Measurements from ENCODE around the gene PPP2R5C.

The PPP2R5C gene

DNA sequence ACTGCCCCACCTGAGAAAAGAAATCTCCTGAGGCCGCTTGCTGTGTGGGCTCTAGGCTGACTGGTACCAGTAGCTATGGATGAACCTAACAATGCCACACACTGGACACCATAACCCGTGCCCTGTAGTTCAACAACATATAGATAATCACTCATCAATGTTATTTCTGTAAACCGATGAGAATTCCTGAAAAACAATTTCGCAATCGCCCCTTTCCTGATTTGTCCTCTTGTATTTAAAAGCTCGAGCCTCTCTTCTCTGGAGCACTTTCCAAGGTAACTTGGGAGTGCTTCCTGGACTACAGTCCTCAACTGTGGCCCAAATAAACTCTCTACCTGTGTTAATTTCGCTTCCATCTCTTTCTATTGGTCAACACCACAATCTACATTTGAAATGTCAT is 26.1 kb upstream of the PPP2R5C start:
- Histone ChIP-seq H3K36me3 (ENCODE audit: insufficient read depth) (no peaks in the 10 kb centered on the region), H2AFZ (ENCODE audit: low read depth) (no peak overlapping the region), H3K4me3 (IDR thresholded peaks at IDR 0.05; ENCODE audit: insufficient read depth, low read depth, low read length) (no peak overlapping the region), H3K4me1 (ENCODE audit: low read depth, poor library complexity, severe bottlenecking) (no peaks in the 10 kb centered on the region), H3K27ac (no peak overlapping the region), H3K9ac (no peak overlapping the region), H3K27me3 (ENCODE audit: insufficient read depth, low read depth) (no peaks in the 10 kb centered on the region), H3K79me2 (ENCODE audit: insufficient read depth, low read depth) (no peaks in the 10 kb centered on the region), H3K4me2 (no peak overlapping the region), H4K20me1 (ENCODE audit: insufficient read depth) (no peaks in the 10 kb centered on the region)
- no peak for TF ChIP-seq CTCF (conservative IDR thresholded peaks at IDR 0.05; ENCODE audit: low read depth, low read length)

DNA sequence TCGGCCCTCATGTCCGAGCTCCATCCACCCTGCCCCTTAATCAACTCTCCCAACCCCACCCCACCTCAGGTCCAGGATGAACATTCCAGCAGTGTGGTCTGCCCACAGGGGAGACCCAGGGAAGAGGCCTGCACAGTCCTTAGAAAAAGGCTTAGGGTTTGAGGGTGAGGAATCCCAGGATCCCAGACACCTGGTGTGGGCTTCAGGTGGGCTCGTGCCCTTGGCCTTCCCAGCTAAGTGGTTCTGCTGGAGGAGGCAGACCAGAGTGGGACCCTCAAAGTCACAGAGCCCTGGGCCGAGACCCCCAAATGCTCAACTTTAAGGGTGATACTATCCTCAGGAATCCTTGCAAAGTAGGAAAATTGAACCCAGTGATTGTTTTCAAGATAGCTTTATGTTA is 25.4 kb upstream of the PPP2R5C start:
- no peak overlapping the region for H2AFZ ChIP-seq (ENCODE audit: low read depth)
- no peaks in the 10 kb centered on the region for H3K4me1 ChIP-seq (ENCODE audit: low read depth, poor library complexity, severe bottlenecking)
- H3K79me2 ChIP-seq (ENCODE audit: insufficient read depth, low read depth) = no peaks in the 10 kb centered on the region
- TF ChIP-seq CTCF (conservative IDR thresholded peaks at IDR 0.05; ENCODE audit: low read depth, low read length) = no peak
- H3K27ac ChIP-seq = no peak overlapping the region
- no peaks in the 10 kb centered on the region for H4K20me1 ChIP-seq (ENCODE audit: insufficient read depth)
- H3K36me3 ChIP-seq (ENCODE audit: insufficient read depth) = no peaks in the 10 kb centered on the region
- H3K27me3 ChIP-seq (ENCODE audit: insufficient read depth, low read depth) = no peaks in the 10 kb centered on the region
- H3K9ac ChIP-seq = no peak overlapping the region
- no peak overlapping the region for H3K4me3 ChIP-seq (IDR thresholded peaks at IDR 0.05; ENCODE audit: insufficient read depth, low read depth, low read length)
- no peak overlapping the region for H3K4me2 ChIP-seq

DNA sequence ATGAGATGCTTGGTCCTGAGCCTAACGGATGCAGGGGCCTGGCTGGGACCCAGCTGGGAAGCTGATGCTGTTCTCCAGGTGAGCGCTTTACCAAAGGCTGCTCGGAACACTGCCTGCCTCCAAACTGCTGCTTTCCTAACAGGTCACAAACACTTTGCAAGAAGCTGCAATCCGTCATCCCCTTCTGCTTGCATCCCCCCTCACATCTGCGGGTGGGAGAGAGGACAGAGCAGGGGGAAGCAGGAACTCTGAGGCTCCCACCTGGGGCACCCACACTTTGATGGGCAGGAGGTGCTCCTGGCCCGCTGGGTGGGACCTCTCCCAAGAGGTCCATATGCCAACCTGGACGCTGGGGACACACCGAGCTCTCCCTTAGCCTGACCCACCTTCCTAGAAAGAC is 24.9 kb upstream of the PPP2R5C start:
- no peaks in the 10 kb centered on the region for H3K79me2 ChIP-seq (ENCODE audit: insufficient read depth, low read depth)
- H3K36me3 ChIP-seq (ENCODE audit: insufficient read depth) = no peaks in the 10 kb centered on the region
- H2AFZ ChIP-seq (ENCODE audit: low read depth) = no peak overlapping the region
- H3K4me3 ChIP-seq (IDR thresholded peaks at IDR 0.05; ENCODE audit: insufficient read depth, low read depth, low read length) = no peak overlapping the region
- no peak overlapping the region for H3K4me2 ChIP-seq
- H3K9ac ChIP-seq = no peak overlapping the region
- no peaks in the 10 kb centered on the region for H4K20me1 ChIP-seq (ENCODE audit: insufficient read depth)
- H3K27me3 ChIP-seq (ENCODE audit: insufficient read depth, low read depth) = no peaks in the 10 kb centered on the region
- TF ChIP-seq CTCF (conservative IDR thresholded peaks at IDR 0.05; ENCODE audit: low read depth, low read length) = no peak
- no peak overlapping the region for H3K27ac ChIP-seq
- H3K4me1 ChIP-seq (ENCODE audit: low read depth, poor library complexity, severe bottlenecking) = no peaks in the 10 kb centered on the region

DNA sequence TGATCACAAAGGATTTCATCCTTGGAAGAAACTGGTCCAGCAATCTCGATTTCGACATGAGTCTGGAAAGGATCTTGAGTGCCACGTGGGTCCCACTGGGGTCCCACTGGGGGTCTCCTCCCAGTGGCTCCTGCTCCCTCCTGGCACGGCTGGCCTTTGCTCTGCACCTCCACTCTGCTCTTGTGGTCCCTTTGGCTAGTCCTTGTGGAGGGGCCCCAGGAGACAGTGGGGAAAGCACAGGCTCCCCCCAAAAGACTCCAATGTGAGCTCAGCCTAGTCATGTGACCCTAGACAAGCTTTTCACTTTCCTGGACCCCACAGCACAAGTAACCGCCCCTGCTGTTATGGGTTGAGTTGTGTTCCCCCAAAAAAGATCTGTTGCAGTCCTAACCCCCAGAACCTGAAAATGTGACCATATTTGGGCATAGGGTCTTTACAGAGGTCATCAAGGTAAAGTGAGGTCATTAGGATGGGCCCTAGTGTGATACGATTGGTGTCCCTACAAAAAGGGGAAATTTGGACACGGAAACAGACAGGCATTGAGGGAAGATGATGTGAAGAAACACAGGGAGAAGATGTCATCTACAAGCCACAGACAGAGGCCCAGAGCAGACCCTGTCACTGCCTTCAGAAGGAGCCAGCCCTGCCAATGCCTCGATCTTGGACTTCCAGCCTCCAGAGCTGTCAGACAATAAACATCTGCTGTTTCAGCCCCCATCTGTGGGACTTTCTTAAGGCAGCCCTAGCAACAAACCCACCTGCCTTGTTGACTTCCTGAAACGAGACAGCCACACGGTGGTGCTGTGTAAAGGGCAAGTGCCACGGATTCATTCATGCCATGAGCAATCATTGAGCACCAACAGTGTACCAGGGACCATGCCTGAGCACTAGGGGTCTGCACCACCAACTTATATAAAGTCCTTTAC is 23.8 kb upstream of the PPP2R5C start:
- H3K27ac ChIP-seq = no peak overlapping the region

More for the DNA sequence above, 23.8 kb upstream of the PPP2R5C start:
- Histone ChIP-seq H3K27me3 (ENCODE audit: insufficient read depth, low read depth) (no peaks in the 10 kb centered on the region), H3K9ac (no peak overlapping the region), H3K4me2 (no peak overlapping the region), H3K4me3 (IDR thresholded peaks at IDR 0.05; ENCODE audit: insufficient read depth, low read depth, low read length) (no peak overlapping the region), H3K36me3 (ENCODE audit: insufficient read depth) (no peaks in the 10 kb centered on the region), H4K20me1 (ENCODE audit: insufficient read depth) (no peaks in the 10 kb centered on the region), H3K4me1 (ENCODE audit: low read depth, poor library complexity, severe bottlenecking) (no peaks in the 10 kb centered on the region), H2AFZ (ENCODE audit: low read depth) (no peak overlapping the region), H3K79me2 (ENCODE audit: insufficient read depth, low read depth) (no peaks in the 10 kb centered on the region)
- no peak for TF ChIP-seq CTCF (conservative IDR thresholded peaks at IDR 0.05; ENCODE audit: low read depth, low read length)
